SH-SY5Y (cell line): Measurements from ENCODE around the gene DNAH10.

Experiments used
- GATA2 ChIP-seq: IDR thresholded peaks from 2 replicates; pipeline ENCODE4 v1.6.1; 2011; ENCODE audit warnings: mild to moderate bottlenecking, low read depth, low read length
- GATA3 ChIP-seq: IDR thresholded peaks from 2 replicates; pipeline ENCODE4 v1.6.1; 2011; ENCODE audit warnings: low read depth, mild to moderate bottlenecking, low read length, moderate library complexity

GRCh38 chr12:123805173-123805572 is 43.1 kb downstream of the DNAH10 start:
- no peak for TF ChIP-seq GATA3
- TF ChIP-seq GATA2 = no peak
